ENCODE results near the gene ZNF888.
A peak's percentile ranks its signal among the peaks of the same experiment; 100 is the strongest.
"Not testable (repeated sequence)": the region's sequence is repeated elsewhere in the genome, so short reads cannot be mapped to it uniquely, and the experiment has no call there.

The ZNF888 gene

DNA sequence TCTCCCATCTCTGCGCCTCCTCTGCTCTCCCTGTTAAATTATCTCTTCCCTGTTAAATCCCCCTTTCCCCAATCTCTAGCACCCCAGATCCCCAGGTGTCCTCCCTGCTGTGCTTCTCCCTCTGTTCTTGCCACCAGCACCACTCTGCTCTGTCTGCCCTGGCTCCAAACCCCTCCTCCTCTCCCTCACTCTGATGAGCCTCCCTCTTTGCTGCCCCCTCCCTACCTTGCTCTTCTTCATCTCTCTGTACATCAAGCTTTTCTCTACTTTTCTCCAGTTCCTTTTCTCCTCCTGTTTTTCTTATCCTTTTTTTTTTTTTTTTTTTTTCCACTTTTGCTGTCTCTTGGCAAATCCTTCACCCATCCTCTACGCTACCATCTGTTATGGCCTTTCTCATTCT is 18.3 kb upstream of the ZNF888 start:
- not testable (repeated sequence) for DNase-seq

DNA sequence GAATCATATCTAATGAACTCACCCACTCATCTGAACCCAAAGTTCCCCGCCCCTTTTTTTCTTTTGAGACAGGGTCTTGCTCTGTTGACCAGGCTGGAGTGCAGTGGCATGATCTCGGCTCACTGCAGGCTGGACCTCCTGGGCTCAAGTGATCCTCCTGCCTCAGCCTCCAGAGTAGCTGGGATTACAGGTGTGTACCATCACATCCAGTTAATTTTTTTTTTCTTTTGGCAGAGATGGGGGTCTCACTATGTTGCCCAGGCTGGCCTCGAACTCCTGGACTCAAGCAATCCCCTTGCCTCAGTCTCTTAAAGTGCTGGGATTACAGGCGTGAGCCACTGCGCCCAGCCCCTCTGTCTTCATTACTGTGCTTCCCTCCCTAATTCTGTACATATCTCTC is 17.7 kb upstream of the ZNF888 start:
- DNase-seq, result not testable (repeated sequence)

DNA sequence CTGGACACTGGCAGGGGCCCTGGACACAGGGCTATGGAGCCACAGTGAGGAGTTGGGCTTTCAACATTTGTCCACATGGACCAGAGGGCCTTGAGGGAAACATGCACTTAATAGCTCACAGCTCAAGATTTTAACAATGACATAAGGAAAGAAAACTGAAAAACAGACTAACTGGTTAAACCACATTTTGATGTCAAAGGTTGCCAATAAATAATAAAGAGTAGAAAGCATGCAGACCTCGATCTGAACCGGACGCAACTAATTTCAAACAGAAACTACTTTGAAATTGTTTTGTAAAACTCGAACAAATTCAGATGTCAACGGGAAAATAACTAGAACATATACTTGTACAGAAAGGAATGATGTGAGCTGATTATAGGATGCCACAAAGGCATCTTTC is 15.5 kb upstream of the ZNF888 start:
- no peak for DNase-seq

DNA sequence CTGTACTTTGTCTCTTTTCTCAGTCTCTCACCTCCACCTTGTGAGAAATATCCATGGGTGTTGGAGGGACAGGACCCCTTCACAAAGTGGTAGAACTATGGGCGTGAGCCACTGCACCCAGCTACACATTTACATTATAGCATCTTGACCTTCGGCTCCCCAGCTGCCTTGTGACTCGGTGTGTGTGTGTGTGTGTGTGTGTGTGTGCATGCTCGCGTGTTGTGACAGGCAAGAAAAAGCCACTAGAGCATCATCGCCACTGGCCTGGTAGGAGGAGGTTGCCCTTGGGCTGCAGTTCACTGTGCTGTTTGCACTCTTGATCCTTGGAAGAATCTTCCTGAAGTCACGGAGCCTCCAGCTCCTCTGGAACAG is 13.7 kb upstream of the ZNF888 start:
- no peak for DNase-seq

DNA sequence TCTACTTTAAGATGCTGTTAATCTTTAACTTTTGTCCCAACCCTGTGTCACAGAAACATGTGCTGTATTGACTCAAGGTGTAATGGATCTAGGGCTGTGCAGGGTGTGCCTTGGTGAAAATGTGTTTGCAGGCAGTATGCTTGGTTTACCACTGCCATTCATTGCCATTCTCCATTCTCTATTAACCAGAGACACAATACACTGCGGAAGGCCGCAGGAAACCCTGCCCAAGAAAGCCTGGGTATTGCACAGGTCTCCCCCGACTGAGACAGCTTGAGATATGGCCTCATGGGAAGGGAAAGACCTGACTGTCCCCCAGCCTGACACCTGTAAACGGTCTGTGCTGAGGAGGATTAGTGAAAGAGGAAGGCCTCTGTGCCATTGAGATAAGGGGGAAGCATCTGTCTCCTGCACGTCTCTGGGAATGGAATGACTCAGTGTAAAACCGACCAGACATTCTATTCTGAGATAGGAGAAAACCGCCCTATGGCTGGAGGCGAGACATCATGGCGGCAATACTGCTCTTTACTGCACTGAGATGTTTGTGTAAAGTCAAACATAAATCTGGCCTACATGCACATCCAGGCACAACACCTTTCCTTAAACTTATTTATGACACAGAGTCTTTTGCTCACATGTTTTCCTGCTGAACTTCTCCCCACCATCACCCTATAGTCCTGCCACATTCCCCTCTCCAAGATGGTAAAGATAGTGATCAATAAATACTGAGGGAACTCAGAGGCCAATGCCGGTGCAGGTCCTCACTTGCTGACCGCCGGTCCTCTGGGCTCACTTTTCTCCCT is 13.1 kb upstream of the ZNF888 start:
- DNase-seq, result no peak

DNA sequence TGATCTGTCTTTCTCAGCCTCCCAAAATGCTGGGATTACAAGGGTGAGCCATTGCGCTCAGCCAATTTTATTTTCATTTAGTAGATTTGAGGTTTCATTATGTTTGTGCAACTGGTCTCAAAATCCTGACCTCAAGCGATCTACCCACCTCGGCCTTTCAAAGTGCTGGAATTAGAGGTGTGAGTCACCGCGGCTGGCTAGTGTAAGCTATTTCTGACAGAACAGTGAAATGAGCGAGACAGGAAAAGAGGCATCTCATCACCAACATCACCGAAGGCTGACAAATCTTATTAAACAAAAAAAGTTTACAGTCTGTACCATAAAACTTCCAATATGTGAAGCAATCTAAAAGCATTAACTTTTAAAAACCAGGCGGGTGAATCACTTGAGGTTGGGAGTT is 12.2 kb upstream of the ZNF888 start:
- no peak for DNase-seq

DNA sequence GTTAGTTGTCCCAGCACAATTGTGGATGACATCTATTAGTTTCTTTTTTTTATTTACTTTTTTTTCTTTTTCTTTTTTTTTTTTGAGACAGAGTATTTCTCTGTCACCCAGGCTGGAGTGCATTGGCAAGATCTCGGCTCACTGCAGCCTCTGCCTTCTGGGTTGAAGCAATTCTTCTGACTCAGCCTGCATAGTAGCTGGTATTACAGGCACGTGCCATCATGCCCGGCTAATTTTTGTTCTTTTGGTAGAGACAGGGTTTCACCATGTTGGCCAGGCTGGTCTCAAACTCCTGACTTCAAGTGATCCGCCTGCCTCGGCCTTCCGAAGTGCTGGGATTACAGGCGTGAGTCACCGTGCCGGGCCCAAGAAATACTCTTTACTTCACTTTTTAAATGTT is 1.4 kb upstream of the ZNF888 start:
- DNase-seq, result not testable (repeated sequence)

DNA sequence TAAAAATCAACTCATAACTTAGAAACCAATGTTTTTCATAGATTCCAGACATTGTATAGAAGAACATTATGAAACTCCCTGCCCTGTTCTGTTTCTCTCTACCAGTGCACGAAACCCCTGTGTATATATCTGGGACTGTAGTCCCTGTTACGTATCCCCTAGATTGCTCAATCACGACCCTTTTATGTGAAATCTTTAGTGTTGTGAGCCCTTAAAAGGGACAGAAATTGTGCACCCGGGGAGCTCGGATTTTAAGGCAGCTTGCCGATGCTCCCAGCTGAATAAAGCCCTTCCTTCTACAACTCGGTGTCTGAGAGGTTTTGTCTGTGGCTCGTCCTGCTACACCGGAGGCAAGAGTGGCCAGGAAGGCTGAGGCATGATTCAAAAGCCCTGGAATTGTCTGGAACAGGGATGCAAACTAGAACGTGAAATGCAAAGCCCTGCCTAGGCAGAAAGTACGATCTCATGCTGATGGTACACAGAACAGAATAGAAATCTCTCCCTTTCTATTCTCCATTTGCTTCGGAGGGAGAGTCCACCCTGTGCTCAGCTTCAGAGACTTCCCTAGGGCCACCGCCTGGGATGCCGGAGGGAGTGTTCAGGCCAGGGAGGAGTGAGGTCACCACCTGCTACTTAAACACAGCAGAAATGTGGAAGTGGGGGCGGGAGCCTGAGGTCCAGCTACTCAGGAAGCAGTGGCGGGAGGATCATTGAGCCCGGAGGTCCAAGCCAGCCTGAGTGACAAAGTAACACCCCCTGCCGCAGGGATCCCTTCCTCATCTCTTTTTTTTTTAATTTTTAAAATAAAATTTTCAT is 758 bp upstream of the ZNF888 start:
- DNase-seq, result no peak

DNA sequence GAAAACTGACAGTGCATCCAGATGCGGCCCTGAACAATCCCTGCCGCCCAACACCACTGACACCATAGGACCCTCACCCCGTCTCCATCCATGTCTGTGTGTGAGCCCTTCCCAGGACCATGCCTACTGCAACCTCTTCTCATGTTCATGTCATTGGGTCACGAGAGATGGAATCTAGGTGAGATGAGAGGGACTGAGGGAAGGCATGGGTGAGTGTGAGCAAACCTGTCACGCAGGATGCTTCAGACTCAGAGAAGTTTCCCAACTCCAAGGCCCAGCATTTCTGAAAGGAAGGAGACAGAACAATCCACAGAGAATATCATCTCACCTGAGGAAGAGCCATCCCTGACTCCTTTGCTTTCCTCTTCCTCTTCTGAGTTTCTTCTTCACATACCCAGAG is 5.7 kb downstream of the ZNF888 start:
- no peak for DNase-seq

DNA sequence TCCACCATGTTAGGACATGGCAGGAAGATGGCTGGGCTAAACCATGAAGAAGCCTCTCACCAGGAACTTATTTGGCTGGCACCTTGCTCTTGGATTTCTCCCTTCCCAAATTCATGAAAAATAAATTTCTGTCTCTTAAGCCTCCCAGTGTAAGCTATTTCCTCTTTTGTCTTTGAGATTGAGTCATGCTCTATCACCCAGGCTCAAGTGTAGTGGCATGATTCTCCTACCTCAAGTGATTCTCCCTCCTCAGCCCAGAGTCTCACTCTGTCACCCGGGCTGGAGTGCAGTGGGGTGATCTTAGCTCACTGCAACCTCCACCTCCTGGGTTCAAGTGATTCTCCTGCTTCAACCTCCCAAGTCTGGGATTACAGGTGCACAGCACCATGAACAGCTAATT is 12.6 kb downstream of the ZNF888 start:
- DNase-seq, result no peak

DNA sequence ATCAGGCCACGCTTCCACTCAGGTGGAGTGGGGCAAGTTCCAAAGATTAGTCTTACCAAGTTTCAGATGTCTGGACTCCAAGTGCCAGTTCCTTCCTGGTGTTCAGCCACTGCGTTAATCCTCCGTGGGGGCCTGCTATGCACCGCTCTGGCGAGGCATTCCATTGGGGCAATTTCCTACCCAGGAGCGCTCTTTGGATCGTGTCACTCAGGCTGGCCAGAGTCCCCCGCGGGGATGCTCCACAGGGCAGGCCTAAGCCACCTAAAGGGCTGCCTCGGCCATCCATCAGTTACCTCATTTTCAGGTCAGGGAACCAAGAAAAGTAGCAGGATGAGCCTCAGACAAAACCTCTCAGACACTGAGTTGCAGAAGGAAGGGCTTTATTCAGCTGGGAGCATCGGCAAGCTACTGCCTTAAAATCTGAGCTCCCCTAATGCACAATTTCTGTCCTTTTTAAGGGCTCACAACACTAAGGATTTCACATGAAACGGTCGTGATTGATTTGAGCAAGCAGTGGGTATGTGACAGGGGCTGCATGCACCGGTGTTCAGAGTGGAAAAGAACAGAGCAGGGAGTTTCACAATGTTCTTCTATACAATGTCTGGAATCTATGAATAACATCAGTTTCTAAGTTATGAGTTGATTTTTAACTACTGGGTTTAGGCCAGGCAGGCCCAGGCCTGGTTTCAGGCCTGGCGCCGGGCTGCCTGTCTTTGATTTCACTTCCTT is 19.0 kb downstream of the ZNF888 start:
- not testable (repeated sequence) for DNase-seq

DNA sequence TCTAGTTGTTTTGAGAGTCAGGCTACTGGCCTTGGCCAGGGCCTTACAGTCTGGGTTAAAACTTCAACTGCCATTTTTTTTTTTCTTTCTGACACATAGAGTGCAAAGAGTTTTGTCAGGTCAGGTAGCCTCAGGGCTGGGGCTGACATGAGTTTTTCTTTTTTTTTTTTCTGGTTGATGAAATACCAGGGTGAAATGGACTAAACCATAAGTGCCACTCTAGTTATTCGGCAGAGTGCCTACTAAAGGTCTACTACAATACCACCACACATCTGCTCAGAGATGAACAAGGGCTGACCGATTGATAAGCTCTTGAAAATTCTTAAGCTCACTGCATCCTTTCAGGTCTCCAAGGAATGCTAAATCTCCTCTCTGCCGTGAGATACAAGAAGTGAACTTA is 21.4 kb downstream of the ZNF888 start:
- DNase-seq, result no peak

DNA sequence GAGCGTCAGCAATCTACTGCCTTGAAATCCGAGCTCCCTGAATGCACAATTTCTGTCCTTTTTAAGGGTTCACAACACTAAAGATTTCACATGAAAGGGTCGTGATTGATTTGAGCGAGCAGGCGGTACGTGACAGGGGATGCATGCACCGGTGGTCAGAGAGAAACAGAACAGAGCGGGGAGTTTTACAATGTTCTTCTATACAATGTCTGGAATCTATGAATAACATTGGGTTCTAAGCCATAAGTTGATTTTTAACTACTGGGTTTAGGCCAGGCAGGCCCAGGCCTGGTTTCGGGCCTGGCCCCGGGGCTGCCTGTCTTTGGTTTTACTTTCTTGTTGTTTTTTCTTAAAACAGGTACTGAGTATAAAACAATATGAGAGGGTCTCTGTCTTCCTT is 24.6 kb downstream of the ZNF888 start:
- DNase-seq, result not testable (repeated sequence)

DNA sequence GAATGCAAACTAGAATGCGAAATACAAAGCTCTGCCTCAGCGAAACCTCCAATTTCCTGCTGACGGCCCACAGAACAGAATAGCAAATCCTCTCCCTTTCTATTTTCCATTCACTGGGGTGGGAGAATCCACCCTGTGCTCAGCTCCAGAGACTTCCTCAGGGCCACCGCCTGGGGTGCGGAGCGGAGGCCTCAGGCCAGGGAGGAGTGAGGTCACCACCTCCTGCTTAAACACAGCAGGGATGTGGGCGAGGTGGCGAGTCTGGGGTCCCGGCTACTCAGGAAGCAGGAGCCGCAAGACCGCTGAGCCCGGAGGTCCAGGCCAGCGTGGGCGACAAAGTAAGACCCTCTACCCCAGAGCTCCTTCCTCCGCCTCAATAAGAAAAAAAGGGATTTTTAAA is 25.1 kb downstream of the ZNF888 start:
- DNase-seq, result no peak

DNA sequence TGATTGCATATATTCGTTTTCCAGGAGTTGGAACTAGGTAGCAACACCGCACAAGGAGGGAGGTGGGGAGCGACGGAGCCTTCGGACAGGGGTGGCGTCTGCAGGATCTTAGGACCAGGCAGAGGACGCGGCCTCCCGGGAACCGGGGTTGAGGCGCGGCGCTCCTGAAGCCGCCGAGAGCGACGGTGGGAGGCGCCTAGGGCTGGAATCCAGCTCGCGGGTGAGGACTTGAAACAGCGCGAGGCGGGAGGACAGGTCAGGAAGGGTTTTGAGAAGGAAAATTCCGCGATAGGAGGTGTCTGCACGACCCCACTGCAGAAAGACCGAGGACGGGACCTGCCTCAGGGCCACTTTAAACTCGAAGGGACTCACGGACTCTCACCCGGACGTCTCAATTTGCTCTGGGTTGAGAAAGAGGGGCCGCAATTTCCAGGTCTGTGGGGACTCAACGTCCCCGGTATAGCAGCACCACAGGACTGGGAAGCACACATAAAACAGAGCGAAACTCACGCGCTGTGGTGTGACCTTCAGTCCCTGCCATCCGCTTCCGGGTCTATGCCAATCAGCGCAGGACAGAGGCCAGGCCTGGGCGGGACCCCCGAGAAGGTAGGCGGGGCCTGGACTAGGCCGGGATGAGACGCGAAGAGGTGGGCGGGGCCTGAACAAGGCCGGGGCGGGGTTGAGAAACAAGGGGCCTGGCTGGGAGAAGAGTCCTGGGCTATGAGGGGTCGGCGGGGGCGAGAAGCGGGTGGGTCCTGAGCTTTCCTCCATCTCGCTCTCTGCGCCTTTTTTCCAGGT is 25.9 kb downstream of the ZNF888 start, which contains the start of gene ZNF320:
TSS of gene ZNF320 (minus strand) at position 498 of the 798 bp plus-strand sequence. CDS start 7,380 bp downstream, outside the sequence.
- peak; percentile 10 for DNase-seq

DNA sequence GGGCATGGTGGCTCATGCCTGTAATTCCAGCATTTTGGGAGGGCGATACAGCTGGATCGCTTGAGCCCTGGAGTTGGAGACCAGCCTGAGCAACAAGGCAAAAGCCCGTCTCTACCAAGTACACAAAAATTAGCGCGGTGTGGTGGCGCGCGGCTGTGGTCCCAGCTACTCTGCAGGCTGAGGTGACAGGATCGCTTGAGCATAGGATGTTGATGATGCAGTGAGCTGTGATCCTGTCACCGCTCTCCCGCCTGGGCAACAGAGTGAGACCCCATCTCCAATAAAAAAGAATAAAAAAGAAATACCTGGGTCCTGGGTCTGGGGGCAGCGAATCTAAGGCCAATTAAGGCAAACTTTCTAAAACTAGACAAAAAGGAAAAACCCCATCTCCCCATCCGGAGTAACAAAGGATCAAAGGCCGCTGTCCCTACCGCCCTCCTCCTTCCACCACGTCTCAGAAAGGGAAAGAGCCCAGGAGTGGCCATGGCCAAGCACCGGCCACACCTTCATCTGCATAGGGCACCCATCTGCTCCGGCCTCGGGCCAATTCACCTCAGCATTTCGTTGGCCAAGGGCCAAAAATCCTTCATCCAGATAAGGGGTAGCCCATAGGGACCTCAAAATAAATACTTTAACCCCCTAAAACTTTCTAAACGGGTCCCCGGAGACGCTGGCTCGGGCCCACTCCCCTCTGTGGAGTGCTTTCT is 26.6 kb downstream of the ZNF888 start:
- DNase-seq, result no peak

DNA sequence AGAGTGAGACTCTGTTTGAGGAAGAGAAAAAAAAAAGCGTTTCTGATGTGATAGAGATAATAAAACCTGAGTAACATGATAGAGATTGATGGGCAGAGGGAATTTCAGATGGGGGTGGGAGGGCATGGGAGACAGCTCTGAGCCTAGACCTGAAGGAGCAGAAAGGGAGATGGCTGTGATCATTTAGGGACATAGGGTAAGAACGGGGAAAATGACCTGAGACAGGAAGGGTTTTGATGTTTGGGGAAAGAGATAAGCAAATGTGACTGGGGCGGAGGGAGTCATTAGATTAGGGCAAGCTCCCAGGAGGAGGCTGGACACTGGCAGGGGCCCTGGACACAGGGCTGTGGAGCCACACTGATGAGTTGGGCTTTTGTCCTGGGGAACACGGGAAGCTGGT is 31.9 kb downstream of the ZNF888 start:
- no peak for DNase-seq

DNA sequence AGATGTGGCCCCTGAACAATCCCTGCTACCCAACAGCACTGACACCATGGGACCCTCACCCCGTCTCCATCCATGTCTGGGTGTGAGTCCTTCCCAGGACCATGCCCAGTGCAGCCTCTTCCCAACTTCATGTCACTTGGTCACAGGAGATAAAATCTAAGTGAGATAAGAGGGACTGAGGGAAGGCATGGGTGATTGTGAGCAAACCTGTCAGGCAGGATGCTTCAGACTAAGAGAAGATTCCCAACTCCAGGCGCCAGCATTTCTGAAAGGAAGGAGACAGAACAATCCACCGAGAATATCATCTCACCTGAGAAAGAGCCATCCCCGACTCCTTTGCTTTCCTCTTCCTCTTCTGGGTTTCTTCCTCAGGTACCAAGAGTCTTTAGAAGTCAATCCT is 33.3 kb downstream of the ZNF888 start:
- DNase-seq, result no peak

DNA sequence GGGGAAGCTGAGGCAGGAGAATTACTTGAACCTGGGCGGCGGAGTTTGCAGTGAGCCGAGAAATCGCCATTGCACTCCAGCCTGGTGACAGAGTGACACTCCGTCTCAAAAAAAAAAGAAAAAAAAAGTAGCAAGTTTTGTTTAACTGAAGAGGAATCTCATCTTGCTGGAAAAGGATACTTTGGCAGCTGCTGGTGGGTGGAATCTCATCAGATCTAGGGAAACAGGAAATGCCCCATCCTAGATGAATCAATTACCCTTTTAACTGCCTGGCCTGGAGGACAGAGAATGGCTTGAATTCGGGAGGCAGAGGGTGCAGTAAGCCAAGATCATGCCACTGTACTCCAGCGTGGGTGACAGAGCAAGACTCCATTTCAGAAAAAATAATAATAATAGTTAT is 34.2 kb downstream of the ZNF888 start:
- no peak for DNase-seq

DNA sequence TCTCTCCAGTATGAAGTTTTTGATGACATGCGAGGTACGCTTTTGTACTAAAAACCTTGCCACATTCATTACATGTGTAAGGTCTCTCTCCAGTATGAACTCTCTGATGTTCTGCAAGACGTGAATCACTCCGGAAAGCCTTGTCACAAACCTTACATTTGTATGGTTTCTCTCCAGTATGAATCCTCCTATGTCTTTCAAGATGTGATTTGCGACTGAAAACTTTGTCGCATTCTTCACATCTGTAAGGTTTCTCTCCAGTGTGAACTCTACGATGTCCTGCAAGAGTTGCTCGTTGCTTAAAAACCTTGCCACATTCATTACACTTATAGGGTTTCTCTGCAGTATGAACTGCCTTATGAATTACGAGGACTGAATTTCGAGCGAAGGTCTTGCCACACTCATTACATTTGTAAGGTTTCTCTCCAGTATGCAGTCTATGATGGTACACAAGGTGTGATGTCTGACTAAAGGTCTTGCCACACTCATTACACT is 42.3 kb downstream of the ZNF888 start:
- DNase-seq, result no peak

DNA sequence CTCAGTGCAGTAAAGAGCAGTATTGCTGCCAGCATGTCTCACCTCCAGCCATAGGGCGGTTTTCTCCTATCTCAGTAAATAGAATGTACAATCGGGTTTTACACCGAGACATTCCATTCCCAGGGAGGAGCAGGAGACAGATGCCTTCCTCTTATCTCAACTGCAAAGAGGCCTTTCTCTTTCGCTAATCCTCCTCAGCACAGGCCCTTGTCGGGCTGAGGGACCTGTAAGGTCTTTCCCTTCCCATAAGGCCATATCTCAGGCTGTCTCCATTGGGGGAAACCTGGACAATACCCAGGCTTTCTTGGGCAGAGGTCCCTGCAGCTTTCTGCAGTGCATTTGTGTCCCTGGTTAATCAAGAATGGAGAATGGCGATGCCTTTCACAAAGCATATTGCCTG is 50.2 kb downstream of the ZNF888 start:
- DNase-seq, result not testable (repeated sequence)

DNA sequence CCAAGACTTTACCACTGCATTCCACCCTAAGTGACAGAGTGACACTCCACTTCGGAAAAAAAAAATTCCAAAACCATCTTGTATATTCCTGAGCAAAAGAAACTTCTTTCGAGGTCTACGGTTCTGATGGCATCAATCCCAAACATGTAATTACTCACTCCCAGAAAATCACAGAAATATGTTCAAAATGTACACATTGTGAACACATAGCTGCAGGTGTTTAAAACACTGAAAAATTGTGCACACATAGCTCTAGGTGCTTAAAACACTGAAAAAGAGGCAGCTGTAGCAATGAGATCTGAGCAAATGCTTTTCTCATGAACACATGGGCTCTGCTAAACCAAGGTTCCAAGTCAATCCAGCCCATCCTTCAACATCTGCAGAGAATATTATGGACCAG is 51.8 kb downstream of the ZNF888 start:
- no peak for DNase-seq
